Activated T-cell treated with anti-CD3 and anti-CD28 coated beads, Interleukin-2, amount 50 U/mL, for 24 hours (primary cell): ENCODE measurements around the gene CRK.
"Not testable (repeated sequence)": the region's sequence is repeated elsewhere in the genome, so short reads cannot be mapped to it uniquely, and the experiment has no call there.

ENCODE experiments used
- DNase-seq: peaks from one replicate; pipeline ENCODE4 v3.0.0-alpha.2; 2020
- H3K27ac Mint-ChIP-seq: 2 replicates; pipeline ENCODE4 v1.8.0; 2020; ENCODE audit warnings: mild to moderate bottlenecking, mixed read lengths
- H3K27me3 Mint-ChIP-seq: 2 replicates; pipeline ENCODE4 v1.8.0; 2020; ENCODE audit warnings: mixed read lengths
- H3K36me3 Mint-ChIP-seq: 2 replicates; pipeline ENCODE4 v1.8.0; 2020; ENCODE audit warnings: low read depth, mixed read lengths
- H3K4me1 Mint-ChIP-seq: 2 replicates; pipeline ENCODE4 v1.8.0; 2020; ENCODE audit warnings: low read depth, mixed read lengths
- H3K4me3 Mint-ChIP-seq: 2 replicates; pipeline ENCODE4 v1.8.0; 2020; ENCODE audit warnings: mild to moderate bottlenecking, moderate library complexity, mixed read lengths
- H3K9me3 Mint-ChIP-seq: 2 replicates; pipeline ENCODE4 v1.8.0; 2020; ENCODE audit warnings: mixed read lengths

Gene CRK

GRCh38 chr17:1384905-1385435 is 71.1 kb downstream of the CRK start:
- Mint-ChIP-seq H3K27ac (peak overlapping the region; percentile 38), H3K4me3 (no peak overlapping the region), H3K36me3 (peaks cover 51% of the 10 kb centered on the region), H3K4me1 (peaks cover 64% of the 10 kb centered on the region), H3K9me3 (no peaks in the 10 kb centered on the region), H3K27me3 (no peaks in the 10 kb centered on the region)
- no peak for DNase-seq

- Mint-ChIP-seq H3K9me3 (no peaks in the 10 kb centered on the region), H3K4me1 (peaks cover 77% of the 10 kb centered on the region), H3K36me3 (peaks cover 71% of the 10 kb centered on the region), H3K27me3 (no peaks in the 10 kb centered on the region), H3K4me3 (peak overlapping the region; percentile 6), H3K27ac (peak overlapping the region; percentile 63)
- DNase-seq: no peak
Measured at GRCh38 chr17:1379930-1380313, 76.1 kb downstream of the CRK start.

GRCh38 chr17:1379208-1379929 is 76.7 kb downstream of the CRK start:
- DNase-seq: peak; percentile 20
- H3K9me3 Mint-ChIP-seq: no peaks in the 10 kb centered on the region
- H3K4me1 Mint-ChIP-seq: peaks cover 80% of the 10 kb centered on the region
- peak overlapping the region; percentile 63 for H3K27ac Mint-ChIP-seq
- H3K27me3 Mint-ChIP-seq: no peaks in the 10 kb centered on the region
- no peak overlapping the region for H3K4me3 Mint-ChIP-seq
- H3K36me3 Mint-ChIP-seq: peaks cover 74% of the 10 kb centered on the region

- peaks cover 83% of the 10 kb centered on the region for H3K36me3 Mint-ChIP-seq
Measured at GRCh38 chr17:1378476-1378860, 77.6 kb downstream of the CRK start.

GRCh38 chr17:1377334-1377733 is 78.7 kb downstream of the CRK start:
- peaks cover 92% of the 10 kb centered on the region for H3K4me1 Mint-ChIP-seq
- H3K36me3 Mint-ChIP-seq: peaks cover 90% of the 10 kb centered on the region
- H3K9me3 Mint-ChIP-seq: no peaks in the 10 kb centered on the region
- DNase-seq: no peak
- no peaks in the 10 kb centered on the region for H3K27me3 Mint-ChIP-seq
- H3K27ac Mint-ChIP-seq: peak overlapping the region; percentile 63
- H3K4me3 Mint-ChIP-seq: peak overlapping the region; percentile 13

More at GRCh38 chr17:1378476-1378860, 77.6 kb downstream of the CRK start:
- not testable (repeated sequence) for DNase-seq, H3K9me3 Mint-ChIP-seq, H3K4me3 Mint-ChIP-seq, H3K27me3 Mint-ChIP-seq
- peaks cover 86% of the 10 kb centered on the region for H3K4me1 Mint-ChIP-seq
- peak overlapping the region; percentile 63 for H3K27ac Mint-ChIP-seq

GRCh38 chr17:1376061-1376460 is 80.0 kb downstream of the CRK start:
- Mint-ChIP-seq H3K4me3 (peak overlapping the region; percentile 37), H3K27me3 (no peaks in the 10 kb centered on the region), H3K9me3 (no peaks in the 10 kb centered on the region), H3K27ac (peak overlapping the region; percentile 87), H3K4me1 (peaks cover 91% of the 10 kb centered on the region), H3K36me3 (peaks cover 93% of the 10 kb centered on the region)
- DNase-seq: no peak

- peak overlapping the region; percentile 37 for H3K4me3 Mint-ChIP-seq
- peaks cover 89% of the 10 kb centered on the region for H3K4me1 Mint-ChIP-seq
- no peak for DNase-seq
- peaks cover 93% of the 10 kb centered on the region for H3K36me3 Mint-ChIP-seq
- H3K27me3 Mint-ChIP-seq: no peaks in the 10 kb centered on the region
- H3K9me3 Mint-ChIP-seq: no peaks in the 10 kb centered on the region
- H3K27ac Mint-ChIP-seq: peak overlapping the region; percentile 87
Measured at GRCh38 chr17:1375615-1376014, 80.4 kb downstream of the CRK start.

GRCh38 chr17:1374431-1375177 is 81.4 kb downstream of the CRK start:
- H3K36me3 Mint-ChIP-seq: peaks cover 86% of the 10 kb centered on the region
- H3K4me1 Mint-ChIP-seq: peaks cover 82% of the 10 kb centered on the region
- peak overlapping the region; percentile 87 for H3K27ac Mint-ChIP-seq
- DNase-seq: peak; percentile 23
- H3K4me3 Mint-ChIP-seq: peak overlapping the region; percentile 37
- H3K27me3 Mint-ChIP-seq: no peaks in the 10 kb centered on the region
- H3K9me3 Mint-ChIP-seq: no peaks in the 10 kb centered on the region

- H3K27ac Mint-ChIP-seq: peak overlapping the region; percentile 87
- H3K27me3 Mint-ChIP-seq: no peaks in the 10 kb centered on the region
- no peak for DNase-seq
- H3K36me3 Mint-ChIP-seq: peaks cover 82% of the 10 kb centered on the region
- H3K9me3 Mint-ChIP-seq: no peaks in the 10 kb centered on the region
- H3K4me1 Mint-ChIP-seq: peaks cover 78% of the 10 kb centered on the region
- peak overlapping the region; percentile 37 for H3K4me3 Mint-ChIP-seq
Measured at GRCh38 chr17:1373707-1374237, 82.3 kb downstream of the CRK start.

GRCh38 chr17:1372618-1373017 is 83.4 kb downstream of the CRK start:
- Mint-ChIP-seq H3K4me3 (no peak overlapping the region), H3K9me3 (no peaks in the 10 kb centered on the region), H3K4me1 (peaks cover 73% of the 10 kb centered on the region), H3K27me3 (no peaks in the 10 kb centered on the region), H3K27ac (peak overlapping the region; percentile 74), H3K36me3 (peaks cover 80% of the 10 kb centered on the region)
- peak; percentile 12 for DNase-seq

- H3K4me3 Mint-ChIP-seq: no peak overlapping the region
- DNase-seq: peak; percentile 13
- peaks cover 80% of the 10 kb centered on the region for H3K36me3 Mint-ChIP-seq
- no peaks in the 10 kb centered on the region for H3K9me3 Mint-ChIP-seq
- no peaks in the 10 kb centered on the region for H3K27me3 Mint-ChIP-seq
- peak overlapping the region; percentile 74 for H3K27ac Mint-ChIP-seq
- peaks cover 73% of the 10 kb centered on the region for H3K4me1 Mint-ChIP-seq
Measured at GRCh38 chr17:1371893-1372590, 84.0 kb downstream of the CRK start.
